OCI-LY7 (cell line): Measurements from ENCODE around the gene SH3RF3.

ENCODE experiments used
- CTCF ChIP-seq: fragments of 200-600 bp; sonication (generic); conservative IDR thresholded peaks from 2 replicates; pipeline ENCODE4 v1.5.1; 2014; ENCODE audit warnings: mild to moderate bottlenecking, antibody characterized with exemption, low read length, moderate library complexity, mixed read lengths
- EZH2phosphoT487 ChIP-seq: fragments of 200-600 bp; sonication (generic); IDR thresholded peaks from 2 replicates; pipeline ENCODE4 v1.6.1; 2018; ENCODE audit warnings: low read depth, borderline replicate concordance, mild to moderate bottlenecking, mixed run types, antibody characterized with exemption, low read length, moderate library complexity, mixed read lengths

DNA sequence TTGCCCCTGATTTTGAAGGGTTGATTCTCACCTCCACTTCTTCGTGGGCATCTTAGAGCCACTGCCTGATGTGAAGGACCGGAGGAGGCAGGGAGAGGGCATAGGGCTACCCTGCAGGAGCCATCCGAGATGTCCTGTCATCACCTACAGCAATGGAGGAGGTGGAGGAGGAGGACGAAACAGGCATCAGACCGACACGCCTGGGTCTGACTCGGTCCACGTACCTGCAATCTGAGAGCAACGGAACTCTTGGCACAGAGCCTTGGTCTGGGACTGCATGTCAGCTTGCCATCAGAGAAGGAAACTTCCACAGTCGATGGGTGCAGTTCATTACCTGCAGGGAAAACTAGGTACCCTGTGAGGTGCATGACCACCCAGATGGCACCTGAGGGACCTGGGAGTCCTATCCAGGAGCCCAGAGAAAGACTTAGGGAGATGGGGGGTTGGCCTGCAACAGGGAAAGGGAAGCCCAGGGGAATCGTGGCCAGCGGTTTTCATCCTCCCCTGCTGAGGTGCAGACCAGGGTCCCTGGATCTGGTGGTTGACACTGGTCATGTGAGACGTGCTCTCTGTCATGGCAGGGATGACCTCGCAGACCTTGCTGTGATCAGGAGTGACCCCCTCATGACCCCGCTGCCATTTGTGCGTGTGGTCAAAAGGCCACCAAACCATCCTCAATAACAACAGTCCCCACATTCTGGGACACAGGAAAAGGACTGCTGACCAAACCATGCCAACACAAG lies 293.9 kb downstream of the SH3RF3 start:
- TF ChIP-seq CTCF, result no peak
- TF ChIP-seq EZH2phosphoT487, result no peak
